ENCODE data around the gene TH. TPM values are rescaled to one million over a fixed set of nuclear protein-coding genes. Genes with fewer than 3 reads are reported as not detected.

TH gene
- total and polyA plus RNA-seq, 9 of the 15 experiments (the other 6 are each of a cell fraction or from before 2014, with no cell fraction given), result not detected

- POLR2A ChIA-PET, result no interaction called here
- H3K36me3 ChIP-seq (ENCODE audit: control insufficient read depth, insufficient read depth, low read length), result no peaks in the 10 kb centered on the region
- H3K27me3 ChIP-seq (ENCODE audit: control insufficient read depth in 2 of 2, insufficient read depth in 2 of 2, low read length in 2 of 2), result peaks cover 11 to 56% of the 10 kb centered on the region in 2 experiments; a peak in 3 of 5 replicates
- FAIRE-seq (no peak), ATAC-seq (no peak), DNase-seq (ENCODE audit: extremely low read depth in 1 of 4, low spot score in 3 of 4) (no peak)
- H4K20me1 ChIP-seq (replicated peaks; ENCODE audit: control insufficient read depth, insufficient read depth, low read length), result no peaks in the 10 kb centered on the region
- H3K79me2 ChIP-seq (ENCODE audit: control insufficient read depth, insufficient read depth, low read length), result no peaks in the 10 kb centered on the region
- in situ Hi-C loops (cut with MboI) (no loop called here), intact Hi-C loops (cut with micrococcal nuclease) (no loop called here)
- no peak overlapping the region for H3K4me2 ChIP-seq (ENCODE audit: insufficient read depth, low read length)
- no peak overlapping the region for H2AFZ ChIP-seq (ENCODE audit: low read depth, low read length)
- no peak overlapping the region for H3K4me3 ChIP-seq
- H3K9me3 ChIP-seq (replicated peaks; ENCODE audit: control insufficient read depth, insufficient read depth, low read depth, low read length), result 0 out of 2 replicates have a peak, but pooled peaks cover 3% of the 10 kb centered on the region
- no peak overlapping the region for H3K9ac ChIP-seq (ENCODE audit: insufficient read depth in 1 of 2, low read depth in 2 of 2, low read length in 2 of 2)
- CTCF ChIA-PET (ENCODE audit: low intra/inter-chr PET ratio), result no interaction called here
- no peak overlapping the region for H3K27ac ChIP-seq (ENCODE audit: extremely low read depth, low read depth, low read length)
- no TSS peak for BruUV-seq (replicated peaks)
- H3K4me1 ChIP-seq (replicated peaks in 1 of 2; ENCODE audit: control insufficient read depth in 2 of 2, insufficient read depth in 2 of 2, low read length in 2 of 2), result peaks cover 0 to 21% of the 10 kb centered on the region in 2 experiments; a peak in 2 of 5 replicates
- no peak for TF ChIP-seq ZBTB33 (CRISPR knock-in tag; IDR thresholded peaks at IDR 0.05)
- no peak for TF ChIP-seq ZNF431 (CRISPR knock-in tag; IDR thresholded peaks at IDR 0.05)
- no peak for TF ChIP-seq HEY1 (CRISPR knock-in tag; IDR thresholded peaks at IDR 0.05; ENCODE audit: borderline replicate concordance)
- TF ChIP-seq PCBP1 (IDR thresholded peaks at IDR 0.05; ENCODE audit: low read depth, low read length, poor library complexity, severe bottlenecking), result no peak
- TF ChIP-seq ZBTB7A (IDR thresholded peaks at IDR 0.05; ENCODE audit: borderline replicate concordance, control insufficient read depth, low read depth, low read length), result no peak
- no peak for TF ChIP-seq PHF8 (IDR thresholded peaks at IDR 0.05; ENCODE audit: borderline replicate concordance, low read length)
- no peaks in the 10 kb centered on the region for H3K9me1 ChIP-seq (ENCODE audit: control insufficient read depth, insufficient read depth, low read length)
- WGBS (ENCODE audit: insufficient coverage, low coverage, missing lambda C conversion rate), result 0% methylated on average over 3 of the region's 6 CpGs
These were observed 39.4 kb downstream of the TH start for GRCh38 chr11:2132246-2132645.

All from K562 (cell line).